Fibroblast of lung (primary cell): ENCODE data around the gene PPP1R2. TPM values are rescaled to one million over a fixed set of nuclear protein-coding genes. Genes with fewer than 3 reads are reported as not detected.
"Not testable (repeated sequence)": the region's sequence is repeated elsewhere in the genome, so short reads cannot be mapped to it uniquely, and the experiment has no call there.

ENCODE experiments used
- DNase-seq, 2 donors: peaks; one replicate each; pipeline versions ENCODE4 v3.0.0 to v3.0.0-alpha.2; 2010; ENCODE audit warnings: low read depth in 2 of 2
- H2AFZ ChIP-seq: 2 replicates; pipeline ENCODE4 v1.5.1; 2012; ENCODE audit warnings: low read length, control low read depth, inconsistent platforms
- H3K27ac ChIP-seq: 2 replicates; pipeline ENCODE4 v1.5.1; 2011; ENCODE audit warnings: low read length, control low read depth; ENCODE audit not compliant: insufficient read depth
- H3K27me3 ChIP-seq: 2 replicates; pipeline ENCODE4 v1.5.1; 2011; ENCODE audit warnings: mild to moderate bottlenecking, low read length; ENCODE audit not compliant: control insufficient read depth, insufficient read depth
- H3K36me3 ChIP-seq: 2 replicates; pipeline ENCODE4 v1.5.1; 2011; ENCODE audit warnings: low read length; ENCODE audit not compliant: control insufficient read depth, insufficient read depth
- H3K4me1 ChIP-seq: 2 replicates; pipeline ENCODE4 v1.5.1; 2011; ENCODE audit warnings: low read length; ENCODE audit not compliant: control insufficient read depth, insufficient read depth; ENCODE audit errors: extremely low read depth
- H3K4me2 ChIP-seq: 2 replicates; pipeline ENCODE4 v1.5.1; 2011; ENCODE audit warnings: low read length, control low read depth; ENCODE audit not compliant: insufficient read depth; ENCODE audit errors: extremely low read depth
- H3K4me3 ChIP-seq, 4 experiments: fragments of 200-600 bp in 1 of 4; sonication (generic) in 1 of 4; replicated peaks in 1 of 4; 2 replicates each; pipeline ENCODE4 v1.5.1; 2011 to 2016; ENCODE audit warnings: low read length in 4 of 4, low read depth in 3 of 4, mild to moderate bottlenecking in 3 of 4, control low read depth in 2 of 4, inconsistent platforms in 1 of 4, mixed read lengths in 1 of 4; ENCODE audit not compliant: insufficient read depth in 1 of 4; ENCODE audit errors: control extremely low read depth in 1 of 4
- H3K79me2 ChIP-seq: 2 replicates; pipeline ENCODE4 v1.5.1; 2012; ENCODE audit warnings: mild to moderate bottlenecking, low read length, inconsistent platforms; ENCODE audit not compliant: control insufficient read depth, insufficient read depth
- H3K9ac ChIP-seq: 2 replicates; pipeline ENCODE4 v1.5.1; 2011; ENCODE audit warnings: mild to moderate bottlenecking, low read length, control low read depth; ENCODE audit not compliant: insufficient read depth
- H3K9me3 ChIP-seq: 2 replicates; pipeline ENCODE4 v1.5.1; 2012; ENCODE audit warnings: low read depth, low read length; ENCODE audit not compliant: control insufficient read depth, insufficient read depth
- H4K20me1 ChIP-seq: 2 replicates; pipeline ENCODE4 v1.5.1; 2011; ENCODE audit warnings: low read length; ENCODE audit not compliant: control insufficient read depth, insufficient read depth; ENCODE audit errors: extremely low read depth
- CTCF ChIP-seq, 2 donors: IDR thresholded peaks in 1 of 2; conservative IDR thresholded peaks in 1 of 2; 1 replicate in 1 of 2; 2 replicates in 1 of 2; pipeline ENCODE4 v1.5.1; 2011 to 2012; ENCODE audit warnings: low read length in 2 of 2, control low read depth in 1 of 2, inconsistent platforms in 1 of 2, low read depth in 1 of 2, mild to moderate bottlenecking in 1 of 2
- EZH2 ChIP-seq: IDR thresholded peaks from 2 replicates; pipeline ENCODE4 v1.5.1; 2012; ENCODE audit warnings: low read length, control low read depth, mild to moderate bottlenecking; ENCODE audit errors: missing control alignments
- polyA minus RNA-seq: library from RNA; depleted of rRNA, polyadenylated mRNA; stranded (reverse); fragments of >200 nt; gene quantifications from 2 replicates; pipeline ENCODE4 v1.2.3, GENCODE V29; 2011; ENCODE audit warnings: low replicate concordance
- polyA plus RNA-seq, 2 donors: library from polyadenylated mRNA; depleted of rRNA in 1 of 2; stranded (reverse) in 1 of 2; unstranded in 1 of 2; fragments of >200 nt; gene quantifications; 2 replicates each; pipeline ENCODE4 v1.2.1, GENCODE V29; 2011 to 2012; ENCODE audit warnings: missing spikeins in 1 of 2
- total RNA-seq: library from RNA; depleted of rRNA; stranded (reverse); fragments of >200 nt; gene quantifications from 2 replicates; pipeline ENCODE4 v1.2.1, GENCODE V29; 2014

Gene PPP1R2
- total RNA-seq (89.1 and 134 TPM in 2 replicates), polyA plus RNA-seq (22.0 and 28.9 TPM in 2 replicates), polyA minus RNA-seq (12.4 and 14.6 TPM in 2 replicates)
- polyA plus RNA-seq (2012): 22.3 and 28.7 TPM in 2 replicates

GRCh38 chr3:195542698-195543499, at the start of gene PPP1R2:
Gene PPP1R2, minus strand, starts transcription at chr3:195543325. Its CDS starts 300 bp downstream, at chr3:195543025.
- H4K20me1 ChIP-seq: no peaks in the 10 kb centered on the region
- peaks cover 7% of the 10 kb centered on the region for H3K4me1 ChIP-seq
- peaks cover 36% of the 10 kb centered on the region for H3K79me2 ChIP-seq
- peak within 1 kb of the TSS; percentile 75 to 95 (median 86) for H3K4me3 ChIP-seq
- peak; percentile 80 to 91 for DNase-seq
- H3K4me2 ChIP-seq: peak within 1 kb of the TSS; percentile 73
- H3K9me3 ChIP-seq: no peaks in the 10 kb centered on the region
- peak within 1 kb of the TSS; percentile 92 for H3K9ac ChIP-seq
- H2AFZ ChIP-seq: peak within 1 kb of the TSS; percentile 91
- no peaks in the 10 kb centered on the region for H3K27me3 ChIP-seq
- H3K36me3 ChIP-seq: no peaks in the 10 kb centered on the region
- TF ChIP-seq EZH2: no peak
- no peak for TF ChIP-seq CTCF (conservative IDR thresholded peaks at IDR 0.05 in 1 of 2, IDR thresholded peaks at IDR 0.05 in 1 of 2; ENCODE audit: low read depth in 1 of 2, low read length in 2 of 2)
- H3K27ac ChIP-seq: peak within 1 kb of the TSS; percentile 85

- DNase-seq: no peak
- Histone ChIP-seq H3K79me2 (no peaks in the 10 kb centered on the region), H2AFZ (no peak overlapping the region), H3K4me2 (no peak overlapping the region), H3K4me1 (no peaks in the 10 kb centered on the region), H3K9me3 (no peaks in the 10 kb centered on the region), H3K36me3 (no peaks in the 10 kb centered on the region), H3K27ac (no peak overlapping the region), H3K27me3 (peaks cover 5% of the 10 kb centered on the region), H3K4me3 (no peak overlapping the region), H3K9ac (no peak overlapping the region), H4K20me1 (no peaks in the 10 kb centered on the region)
- TF ChIP-seq CTCF (conservative IDR thresholded peaks at IDR 0.05 in 1 of 2, IDR thresholded peaks at IDR 0.05 in 1 of 2; ENCODE audit: low read depth in 1 of 2, low read length in 2 of 2) (no peak), EZH2 (no peak)
These were observed 48.7 kb upstream of the PPP1R2 start for GRCh38 chr3:195591852-195592251.

GRCh38 chr3:195591220-195591619, 48.1 kb upstream of the PPP1R2 start:
- no peaks in the 10 kb centered on the region for H3K4me1 ChIP-seq
- TF ChIP-seq CTCF (conservative IDR thresholded peaks at IDR 0.05 in 1 of 2, IDR thresholded peaks at IDR 0.05 in 1 of 2; ENCODE audit: low read depth in 1 of 2, low read length in 2 of 2): no peak
- no peak for TF ChIP-seq EZH2
- H4K20me1 ChIP-seq: no peaks in the 10 kb centered on the region
- H3K9ac ChIP-seq: no peak overlapping the region
- H3K27ac ChIP-seq: no peak overlapping the region
- H3K4me2 ChIP-seq: no peak overlapping the region
- no peaks in the 10 kb centered on the region for H3K79me2 ChIP-seq
- H2AFZ ChIP-seq: no peak overlapping the region
- DNase-seq: no peak
- no peaks in the 10 kb centered on the region for H3K9me3 ChIP-seq
- peaks cover 5% of the 10 kb centered on the region for H3K27me3 ChIP-seq
- no peak overlapping the region for H3K4me3 ChIP-seq
- no peaks in the 10 kb centered on the region for H3K36me3 ChIP-seq

- not testable (repeated sequence) for H3K36me3 ChIP-seq, H2AFZ ChIP-seq, H3K4me2 ChIP-seq, DNase-seq, H3K79me2 ChIP-seq, H3K4me3 ChIP-seq, H3K9me3 ChIP-seq, H4K20me1 ChIP-seq, H3K4me1 ChIP-seq, H3K27ac ChIP-seq, H3K9ac ChIP-seq, H3K27me3 ChIP-seq
These were observed 47.3 kb upstream of the PPP1R2 start for GRCh38 chr3:195590381-195590780.
